HG03095 (cell line): ENCODE results near the gene RNF25.

Experiments
- ATAC-seq: cut with Tn5 transposase; IDR thresholded peaks from one replicate; pipeline ENCODE4 v1.9.1; 2021; ENCODE audit warnings: moderate library complexity; ENCODE audit not compliant: unreplicated experiment

The RNF25 gene

DNA sequence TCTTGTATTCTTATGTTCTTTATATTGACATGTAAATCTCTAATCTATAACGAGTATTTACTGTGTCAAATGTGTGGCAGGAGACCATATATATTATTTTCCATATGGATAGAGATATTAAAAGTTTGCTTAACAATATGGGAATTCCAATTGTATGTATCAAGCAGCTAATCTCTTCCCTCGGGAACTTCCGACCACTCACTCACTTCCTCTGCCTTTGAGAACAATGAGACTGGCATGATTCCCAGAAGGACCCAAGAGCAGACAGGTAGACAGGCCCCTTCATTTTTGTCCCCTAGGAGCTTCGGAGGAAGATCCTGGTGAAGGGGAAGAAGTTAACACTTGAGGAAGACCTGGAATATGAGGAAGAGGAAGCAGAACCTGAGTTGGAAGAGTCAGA, 40.0 kb downstream of the RNF25 start:
- ATAC-seq = no peak

DNA sequence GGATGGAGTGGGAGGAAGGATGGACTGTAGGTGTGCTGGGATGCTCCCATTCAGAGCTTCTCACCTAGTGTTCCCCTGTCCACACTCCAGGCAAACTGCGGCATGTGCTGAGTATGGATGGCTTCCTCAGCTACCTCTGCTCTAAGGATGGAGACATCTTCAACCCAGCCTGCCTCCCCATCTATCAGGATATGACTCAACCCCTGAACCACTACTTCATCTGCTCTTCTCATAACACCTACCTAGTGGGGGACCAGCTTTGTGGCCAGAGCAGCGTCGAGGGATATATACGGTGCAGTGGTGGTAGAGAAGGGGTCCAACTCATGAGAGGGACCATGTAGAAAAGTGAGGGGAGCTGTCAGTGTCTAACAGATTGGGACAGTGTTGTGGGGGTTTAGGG, 43.9 kb downstream of the RNF25 start:
- ATAC-seq = no peak

DNA sequence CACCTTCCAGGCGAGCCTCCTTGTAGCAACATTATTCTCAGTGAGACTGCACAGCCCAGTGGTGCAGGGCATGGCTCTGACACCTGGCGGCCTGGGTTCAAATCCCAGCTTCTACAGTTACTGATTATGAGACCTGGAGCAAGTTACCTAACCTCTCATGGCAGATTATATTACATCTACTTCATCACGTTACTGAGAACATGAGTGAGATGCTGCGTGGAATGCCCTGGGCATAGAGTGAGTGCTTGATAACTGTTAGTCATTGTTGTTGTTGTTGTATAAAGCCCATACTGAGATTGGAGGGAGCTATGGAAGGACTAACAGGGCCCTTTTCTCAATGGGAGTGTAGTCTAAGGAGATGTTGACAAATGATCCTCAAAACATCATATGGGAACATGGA, 45.4 kb downstream of the RNF25 start:
- no peak for ATAC-seq

DNA sequence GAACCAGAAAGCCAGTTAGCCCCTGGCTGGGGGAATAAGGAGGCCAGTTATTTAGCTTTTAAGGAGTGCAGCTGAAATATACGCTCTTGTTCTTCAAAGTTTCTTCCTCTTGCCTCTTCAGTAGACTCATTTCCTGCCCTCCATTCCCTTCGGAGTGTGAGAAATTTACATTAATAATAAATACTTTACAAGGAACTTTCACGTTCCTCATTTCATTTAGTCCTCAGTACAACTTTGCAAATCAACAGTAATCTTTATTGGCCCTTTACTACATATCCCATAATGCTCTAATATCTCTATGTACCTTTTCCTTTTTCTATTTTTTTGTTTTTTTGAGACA, 48.5 kb downstream of the RNF25 start:
- ATAC-seq = no peak

DNA sequence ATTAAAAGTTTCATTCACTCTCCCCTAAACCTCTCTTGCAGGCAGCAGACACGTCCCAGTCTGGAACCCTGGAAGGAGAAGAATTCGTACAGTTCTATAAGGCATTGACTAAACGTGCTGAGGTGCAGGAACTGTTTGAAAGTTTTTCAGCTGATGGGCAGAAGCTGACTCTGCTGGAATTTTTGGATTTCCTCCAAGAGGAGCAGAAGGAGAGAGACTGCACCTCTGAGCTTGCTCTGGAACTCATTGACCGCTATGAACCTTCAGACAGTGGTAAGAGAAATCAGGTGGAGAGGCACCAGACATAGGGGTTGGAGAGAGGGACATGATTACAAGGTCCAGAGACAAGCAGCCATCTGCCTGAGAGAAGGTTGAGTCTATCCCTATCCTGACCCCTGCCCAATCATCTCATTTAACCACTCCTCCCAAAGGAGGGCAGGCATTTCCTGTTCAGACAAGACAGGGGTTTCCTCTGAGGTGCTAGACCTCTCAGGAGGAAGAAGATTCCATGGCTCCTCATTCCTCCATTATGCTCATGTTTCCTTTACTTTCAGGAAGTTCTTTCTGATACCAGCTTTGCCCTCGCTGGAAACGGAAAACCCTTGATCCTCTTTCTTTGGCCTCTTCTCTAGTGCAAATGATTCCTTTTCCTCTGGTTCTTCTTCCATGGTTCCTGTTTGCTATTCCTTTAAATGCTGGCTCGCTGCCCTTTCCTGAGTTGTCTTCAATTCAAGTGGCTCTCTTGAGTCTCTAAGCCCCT, 49.0 kb downstream of the RNF25 start:
- no peak for ATAC-seq

DNA sequence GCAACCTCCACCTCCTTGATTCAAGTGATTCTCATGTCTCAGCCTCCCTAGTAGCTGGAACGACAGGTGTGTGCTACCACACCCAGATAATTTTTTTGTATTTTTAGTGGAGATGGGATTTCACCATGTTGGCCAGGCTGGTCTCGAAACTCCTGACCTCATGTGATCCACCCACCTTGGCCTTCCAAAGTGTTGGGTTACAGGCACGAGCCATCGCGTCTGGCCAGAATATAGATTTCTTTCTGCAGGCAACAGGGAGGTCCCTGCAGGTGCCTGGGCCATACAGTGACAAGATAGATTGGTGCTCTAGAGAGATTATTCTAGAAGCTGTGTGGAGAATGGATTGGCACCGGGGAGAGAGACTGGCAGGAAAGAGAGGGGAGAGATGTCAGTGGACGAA, 50.8 kb downstream of the RNF25 start:
- no peak for ATAC-seq

DNA sequence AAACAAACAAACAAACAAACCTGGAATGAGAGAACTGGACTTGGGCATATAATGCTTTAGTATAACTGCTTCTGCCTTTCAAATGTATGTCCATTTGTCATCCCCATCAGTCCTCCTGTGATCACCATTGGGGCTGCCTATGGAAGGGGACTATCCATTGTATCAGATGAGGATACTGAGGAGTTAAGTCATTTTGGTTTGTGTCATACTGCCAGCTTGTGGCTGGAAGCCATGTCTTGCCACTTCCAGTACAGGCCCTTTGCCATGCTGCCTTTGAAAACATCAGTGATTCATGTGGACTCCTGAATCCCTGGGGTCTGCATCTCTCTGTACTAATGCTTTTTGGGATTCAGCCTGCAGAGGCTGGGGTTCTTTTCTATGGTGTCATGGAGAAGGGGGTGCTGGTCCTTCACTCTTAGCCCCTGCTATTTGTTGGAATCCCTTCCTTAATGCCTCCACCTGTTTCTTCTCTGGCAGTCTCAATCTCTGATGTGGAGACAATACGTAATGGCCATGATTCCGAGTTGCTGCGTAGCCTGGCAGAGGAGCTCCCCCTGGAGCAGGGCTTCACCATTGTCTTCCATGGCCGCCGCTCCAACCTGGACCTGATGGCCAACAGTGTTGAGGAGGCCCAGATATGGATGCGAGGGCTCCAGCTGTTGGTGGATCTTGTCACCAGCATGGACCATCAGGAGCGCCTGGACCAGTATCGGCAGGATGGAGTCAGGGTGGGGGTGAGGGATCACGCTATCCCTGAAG, 53.5 kb downstream of the RNF25 start:
- no peak for ATAC-seq

DNA sequence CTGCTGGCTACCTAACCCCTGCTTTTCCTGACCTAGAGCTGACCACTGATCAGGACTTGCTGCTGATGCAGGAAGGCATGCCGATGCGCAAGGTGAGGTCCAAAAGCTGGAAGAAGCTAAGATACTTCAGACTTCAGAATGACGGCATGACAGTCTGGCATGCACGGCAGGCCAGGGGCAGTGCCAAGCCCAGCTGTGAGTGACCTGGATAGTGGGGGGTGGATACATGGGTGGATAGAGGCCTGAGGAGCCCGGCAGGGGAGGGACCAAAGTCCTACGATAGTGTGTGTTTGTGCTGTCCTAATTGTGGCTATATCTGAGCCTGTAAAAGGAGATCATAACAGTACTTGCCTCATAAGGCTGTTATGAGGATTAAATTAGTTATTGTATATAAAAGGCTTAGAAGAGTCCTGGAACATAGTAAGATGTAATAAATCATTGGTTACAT, 55.9 kb downstream of the RNF25 start:
- ATAC-seq = no peak
